D721Med (cell line): ENCODE data around the gene EEA1.

Experiments
- DNase-seq: peaks from one replicate; pipeline ENCODE4 v3.0.0; 2011; ENCODE audit warnings: low spot score; ENCODE audit not compliant: insufficient read length
- FAIRE-seq: peaks from 2 replicates; lab custom pipeline; 2011; peaks lifted over from hg19 to GRCh38; lab: Jason Lieb, UNC
- TF ChIP-seq, protein P1 (sequence below): IDR thresholded peaks from 2 replicates; pipeline ENCODE4 v1.5.1; 2012; ENCODE audit warnings: mild to moderate bottlenecking, control low read depth; ENCODE audit not compliant: insufficient read depth; ENCODE audit errors: missing control alignments

Gene EEA1

DNA sequence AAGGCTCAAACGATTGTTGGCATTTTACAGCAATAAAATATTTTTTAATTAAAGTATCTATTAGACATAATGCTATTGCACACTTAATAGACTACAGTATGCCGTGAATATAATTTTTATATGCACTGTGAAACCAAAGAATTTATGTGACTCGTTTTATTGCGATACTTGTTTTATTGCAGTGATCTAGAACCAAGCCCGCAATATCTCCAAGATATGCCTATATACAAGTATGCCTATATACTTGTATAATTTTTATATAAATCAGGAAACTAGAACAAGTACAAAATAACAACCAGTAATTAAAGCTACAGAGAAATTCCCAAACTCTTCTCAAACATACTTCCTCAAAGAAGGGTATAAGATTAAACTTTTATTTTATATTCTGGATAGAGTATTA, 31.3 kb downstream of the EEA1 start:
- DNase-seq (no peak), FAIRE-seq (no peak)
- TF ChIP-seq, protein P1, sequence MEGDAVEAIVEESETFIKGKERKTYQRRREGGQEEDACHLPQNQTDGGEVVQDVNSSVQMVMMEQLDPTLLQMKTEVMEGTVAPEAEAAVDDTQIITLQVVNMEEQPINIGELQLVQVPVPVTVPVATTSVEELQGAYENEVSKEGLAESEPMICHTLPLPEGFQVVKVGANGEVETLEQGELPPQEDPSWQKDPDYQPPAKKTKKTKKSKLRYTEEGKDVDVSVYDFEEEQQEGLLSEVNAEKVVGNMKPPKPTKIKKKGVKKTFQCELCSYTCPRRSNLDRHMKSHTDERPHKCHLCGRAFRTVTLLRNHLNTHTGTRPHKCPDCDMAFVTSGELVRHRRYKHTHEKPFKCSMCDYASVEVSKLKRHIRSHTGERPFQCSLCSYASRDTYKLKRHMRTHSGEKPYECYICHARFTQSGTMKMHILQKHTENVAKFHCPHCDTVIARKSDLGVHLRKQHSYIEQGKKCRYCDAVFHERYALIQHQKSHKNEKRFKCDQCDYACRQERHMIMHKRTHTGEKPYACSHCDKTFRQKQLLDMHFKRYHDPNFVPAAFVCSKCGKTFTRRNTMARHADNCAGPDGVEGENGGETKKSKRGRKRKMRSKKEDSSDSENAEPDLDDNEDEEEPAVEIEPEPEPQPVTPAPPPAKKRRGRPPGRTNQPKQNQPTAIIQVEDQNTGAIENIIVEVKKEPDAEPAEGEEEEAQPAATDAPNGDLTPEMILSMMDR: no peak

DNA sequence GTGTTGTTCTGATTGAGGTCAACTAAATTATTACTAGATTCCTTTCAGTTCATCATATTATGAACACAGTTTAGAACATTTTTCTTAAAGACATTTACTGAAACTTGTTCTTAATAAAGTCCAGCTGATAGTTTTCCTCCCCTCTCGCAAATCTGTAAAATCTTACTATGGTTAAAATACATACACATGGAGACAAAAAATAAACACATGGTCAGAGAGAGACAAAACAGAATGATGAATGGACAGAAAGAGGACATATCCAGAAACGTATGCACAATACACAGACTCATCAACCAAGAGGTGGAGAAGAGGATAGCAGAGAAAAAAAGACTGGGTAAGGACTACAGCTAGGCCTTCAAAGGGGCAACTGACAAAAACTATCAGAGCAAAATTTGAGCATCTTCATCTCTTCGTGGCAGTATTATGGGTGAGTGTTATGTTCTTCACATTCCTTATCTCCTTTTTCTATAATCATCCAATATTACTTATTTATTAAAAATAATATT, 38.4 kb downstream of the EEA1 start:
- FAIRE-seq (peak; percentile 21), DNase-seq (no peak)
- TF ChIP-seq, protein P1: no peak

DNA sequence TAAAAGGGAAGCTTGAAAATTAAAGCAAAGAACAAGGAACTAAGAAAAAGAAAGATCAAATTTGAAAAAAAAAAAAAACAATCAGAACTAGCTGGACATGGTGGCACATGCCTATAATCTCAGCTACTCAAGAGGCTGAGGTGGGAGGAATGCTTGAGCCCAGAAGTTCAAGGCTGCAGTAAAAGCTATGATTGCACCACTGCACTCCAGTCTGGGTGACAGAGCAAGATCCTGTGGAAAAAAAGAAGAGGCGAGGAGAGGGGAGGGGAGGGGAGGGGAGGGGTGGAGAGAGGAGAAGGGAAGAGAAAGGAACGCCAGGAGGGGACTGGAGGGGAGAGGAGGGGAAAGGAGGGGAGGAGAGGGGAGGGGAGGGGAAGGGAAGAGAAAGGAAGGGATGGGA, 43.0 kb downstream of the EEA1 start:
- TF ChIP-seq, protein P1: no peak
- FAIRE-seq: no peak
- no peak for DNase-seq

DNA sequence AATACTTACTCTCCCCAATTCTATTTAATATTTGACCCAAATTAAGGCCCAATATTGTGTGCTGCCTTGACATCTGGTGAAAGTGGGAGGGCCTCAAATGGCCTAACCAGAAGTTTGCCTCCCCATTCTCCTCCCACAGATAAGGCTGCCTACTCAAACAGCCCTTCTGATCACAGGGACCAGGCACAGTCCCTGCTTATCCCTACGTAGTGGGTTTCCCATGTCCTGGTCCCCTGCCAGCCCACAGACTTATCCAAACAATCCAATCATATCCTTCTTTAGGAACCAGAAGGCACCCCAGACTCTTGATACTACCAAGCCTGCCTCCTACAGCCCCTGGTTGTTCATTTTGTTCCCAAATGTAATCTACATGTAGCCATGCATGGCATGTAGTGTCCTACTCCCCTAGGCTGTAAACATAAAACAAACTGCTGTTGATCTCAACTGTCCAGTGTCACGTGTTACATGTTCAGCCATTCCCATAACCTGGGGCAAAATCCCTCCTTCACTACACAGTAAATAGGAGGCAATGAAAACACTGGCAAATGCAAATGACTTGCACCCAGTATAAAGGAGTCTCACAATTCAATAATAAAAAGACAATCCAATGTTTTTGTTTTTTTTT, 49.3 kb downstream of the EEA1 start:
- TF ChIP-seq, protein P1: no peak
- DNase-seq: no peak
- FAIRE-seq: no peak

DNA sequence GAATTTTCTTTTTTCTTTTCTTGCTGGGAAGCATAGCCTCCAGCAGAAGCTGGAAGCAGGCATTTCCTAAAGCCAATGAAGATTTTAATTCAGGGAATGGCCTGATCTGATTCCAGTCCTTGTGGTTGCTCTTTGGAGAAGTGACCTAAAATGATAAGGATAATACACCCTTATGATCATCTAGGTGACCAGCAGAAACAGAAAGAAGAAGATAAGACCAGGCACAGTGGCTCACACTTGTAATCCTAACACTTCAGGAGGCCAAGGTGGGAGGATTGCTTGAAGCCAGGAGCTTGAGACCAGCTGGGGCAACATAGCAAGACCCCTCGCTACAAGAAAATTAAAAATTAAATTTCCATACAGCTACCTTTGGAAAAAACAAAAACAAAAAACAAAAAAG, 51.2 kb downstream of the EEA1 start:
- no peak for FAIRE-seq

DNA sequence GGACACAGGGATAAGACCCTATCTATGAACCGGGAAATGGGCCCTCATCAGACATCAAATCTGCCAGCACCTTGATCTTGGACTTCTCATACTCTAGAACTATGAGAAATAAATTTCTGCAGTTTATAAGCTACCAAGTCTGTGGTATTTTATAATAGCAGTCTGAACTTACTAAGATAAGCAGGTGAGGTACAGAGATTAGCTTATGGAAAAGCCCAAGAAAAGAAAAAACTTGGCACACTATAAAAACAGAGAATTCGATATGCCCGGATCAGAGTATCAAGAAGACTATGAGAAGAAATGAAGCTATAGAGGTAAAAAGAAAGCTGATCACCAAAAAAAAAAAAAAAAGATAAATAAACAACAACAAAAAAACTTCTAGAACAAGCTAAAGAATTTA, 52.6 kb downstream of the EEA1 start:
- TF ChIP-seq, protein P1: no peak
- DNase-seq: no peak
- FAIRE-seq: no peak

More for the DNA sequence above, 51.2 kb downstream of the EEA1 start:
- no peak for DNase-seq
- TF ChIP-seq, protein P1: no peak

DNA sequence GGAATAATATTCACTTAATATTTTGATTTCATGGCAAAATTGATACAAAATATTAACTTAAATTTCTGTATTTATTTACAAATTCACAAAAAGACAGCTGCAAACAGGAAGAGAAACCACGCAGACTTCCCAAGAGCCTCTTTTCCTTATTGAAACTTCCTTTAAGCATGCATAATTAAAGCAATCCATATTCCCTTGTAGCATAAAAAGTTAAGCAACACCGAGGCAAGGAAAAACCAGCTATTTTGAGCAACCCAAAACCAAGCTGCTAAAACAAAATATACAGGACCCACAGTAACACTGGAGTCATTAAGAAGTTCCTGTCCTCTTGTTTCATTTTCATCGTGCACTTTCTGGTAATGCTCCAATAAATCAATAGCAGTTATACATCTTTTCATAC, 58.0 kb downstream of the EEA1 start:
- TF ChIP-seq, protein P1: no peak
- DNase-seq: no peak
- FAIRE-seq: no peak
